NCI-H524 treated with DMSO at 0.1 percent for 48 hours (cell line): ENCODE measurements around the gene PSKH1.
"Not testable (repeated sequence)": the region's sequence is repeated elsewhere in the genome, so short reads cannot be mapped to it uniquely, and the experiment has no call there.

Experiments
- DNase-seq: peaks from one replicate; lab custom pipeline; 2025; lab: John Stamatoyannopoulos, UW

The PSKH1 gene

GRCh38 chr16:67926181-67926750 is 33.2 kb downstream of the PSKH1 start:
- DNase-seq: no peak

GRCh38 chr16:67927131-67927941 is 34.3 kb downstream of the PSKH1 start:
- DNase-seq: no peak

GRCh38 chr16:67928147-67928546 is 35.1 kb downstream of the PSKH1 start:
- DNase-seq: no peak

GRCh38 chr16:67928561-67929364 is 35.7 kb downstream of the PSKH1 start:
- no peak for DNase-seq

GRCh38 chr16:67930191-67930590 is 37.1 kb downstream of the PSKH1 start:
- no peak for DNase-seq

GRCh38 chr16:67930678-67931211 is 37.7 kb downstream of the PSKH1 start:
- DNase-seq: no peak

DNA sequence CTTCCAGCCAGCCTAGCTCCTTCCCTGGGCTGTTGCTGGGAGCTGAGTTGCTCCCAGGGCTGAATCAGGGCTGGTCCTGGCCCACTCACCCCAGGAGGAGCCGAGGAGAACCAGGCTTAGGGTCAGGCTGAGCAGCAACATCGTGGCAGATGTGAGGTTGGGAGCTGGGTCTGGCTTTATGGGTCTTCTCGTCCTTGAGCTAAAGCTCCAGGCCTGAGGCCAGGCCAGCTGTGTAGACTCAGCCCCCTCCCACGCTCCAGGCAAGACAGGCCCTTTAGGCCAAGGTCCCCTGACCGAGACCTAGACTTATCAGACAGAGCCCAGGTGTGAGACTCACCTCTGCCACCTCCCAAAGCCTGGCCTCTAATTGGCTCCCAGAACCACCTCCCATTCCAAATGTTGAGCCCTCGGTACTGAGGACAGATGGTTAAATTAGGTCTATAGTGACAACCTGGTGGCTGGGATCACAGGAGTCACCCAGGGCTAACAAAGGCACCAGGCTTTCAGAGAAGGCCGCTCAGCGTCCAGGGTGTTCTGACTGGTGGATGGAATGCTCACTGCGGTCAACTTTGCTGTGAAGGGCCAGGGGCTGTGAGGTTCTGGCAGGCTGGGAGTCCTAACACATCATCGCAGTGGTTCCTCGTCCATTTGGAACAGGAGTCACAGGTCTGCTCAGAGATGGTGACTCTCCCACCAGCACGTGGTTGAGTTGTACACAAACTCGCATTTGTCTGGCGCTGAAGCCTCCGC is 38.8 kb downstream of the PSKH1 start, which contains the start of gene CTRL:
TSS of gene CTRL (minus strand) at position 151 of the 750 bp plus-strand sequence. CDS start at position 141, 10 bp downstream.
- DNase-seq: no peak

- DNase-seq: no peak
These were observed 39.4 kb downstream of the PSKH1 start for GRCh38 chr16:67932462-67932840.

DNA sequence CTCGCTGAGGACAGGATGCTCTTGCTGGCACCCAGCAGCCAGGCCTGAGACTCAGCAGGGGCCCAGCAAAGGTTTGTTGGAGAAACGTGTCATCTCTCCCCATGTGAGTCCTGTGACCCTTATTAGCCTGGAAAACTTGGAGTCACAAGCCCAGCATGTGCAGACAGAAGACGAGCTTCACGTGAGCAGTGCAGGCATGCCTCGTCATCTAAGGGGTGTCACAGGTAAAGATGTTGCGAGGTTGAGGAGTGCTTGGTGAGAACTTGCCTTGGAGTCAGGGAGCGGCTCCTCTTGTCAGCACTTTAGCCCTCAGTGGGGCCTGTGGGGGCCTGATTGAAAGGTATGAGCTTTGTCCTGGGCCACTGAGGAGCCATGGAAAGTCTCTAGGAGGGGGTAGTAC is 40.8 kb downstream of the PSKH1 start:
- DNase-seq: no peak

GRCh38 chr16:67934306-67935100 is 41.4 kb downstream of the PSKH1 start:
- DNase-seq: peak; percentile 64

- DNase-seq: no peak
These were observed 42.0 kb downstream of the PSKH1 start for GRCh38 chr16:67935101-67935401.

GRCh38 chr16:67935402-67936123 is 42.5 kb downstream of the PSKH1 start:
- peak; percentile 88 for DNase-seq

DNA sequence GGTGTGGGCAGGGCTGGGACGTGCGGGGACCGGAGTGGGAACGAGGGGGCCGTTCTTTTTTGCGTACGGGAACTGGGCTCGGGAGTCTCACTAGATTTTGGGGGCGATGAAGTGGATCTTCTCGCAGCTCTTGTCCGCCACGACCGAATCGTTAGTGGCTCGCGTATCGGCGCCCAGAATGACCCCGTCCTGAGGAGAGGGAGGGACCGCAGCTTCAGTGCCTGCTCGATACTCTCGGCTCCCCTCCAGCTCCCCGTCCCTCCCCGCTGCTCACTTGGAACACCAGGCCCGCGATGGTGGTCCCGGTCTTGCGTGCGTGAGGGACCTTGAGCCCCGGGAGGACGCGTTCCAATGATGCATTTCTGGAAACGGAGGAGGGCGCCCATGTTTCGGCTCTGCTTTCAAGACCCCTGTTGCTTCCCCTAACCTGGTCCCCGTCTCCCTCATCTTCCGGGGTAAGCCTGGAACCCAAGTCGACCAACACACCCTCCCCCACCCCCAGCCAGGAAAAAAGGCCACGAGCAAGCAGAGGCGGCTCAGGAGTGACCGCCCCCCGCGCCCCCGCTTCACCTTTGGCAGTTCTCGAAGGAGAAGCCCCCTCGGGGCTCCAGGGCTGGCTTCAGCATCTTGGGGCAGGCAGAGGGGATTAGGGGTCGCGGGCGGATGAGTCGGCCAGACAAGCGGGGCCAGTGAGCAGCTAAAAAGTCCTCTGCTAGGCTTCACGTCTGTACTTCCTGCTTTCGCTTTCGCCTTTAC is 43.2 kb downstream of the PSKH1 start, which contains the start of gene PSMB10:
TSS of gene PSMB10 (minus strand) at position 727 of the 756 bp plus-strand sequence. CDS start at position 626, 101 bp downstream.
- no peak for DNase-seq

- no peak for DNase-seq
These were observed 44.0 kb downstream of the PSKH1 start for GRCh38 chr16:67936880-67937605.

DNA sequence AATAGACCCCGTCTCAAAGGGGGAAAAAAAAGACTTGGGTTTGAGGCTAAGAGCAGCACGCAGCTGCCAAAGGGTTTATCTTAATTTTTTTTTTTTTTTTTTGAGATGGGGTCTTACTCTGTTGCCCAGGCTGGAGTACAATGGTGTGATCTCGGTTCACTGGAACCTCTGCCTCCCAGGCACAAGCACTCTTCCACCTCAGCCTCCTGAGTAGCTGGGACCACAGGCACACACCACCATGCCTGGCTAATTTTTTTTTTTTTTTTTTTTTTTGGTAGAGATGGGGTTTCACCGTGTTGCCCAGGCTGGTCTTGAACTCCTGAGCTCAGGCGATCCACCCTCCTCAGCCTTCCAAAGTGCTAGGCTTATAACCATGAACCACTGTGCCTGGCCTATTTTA is 44.7 kb downstream of the PSKH1 start:
- DNase-seq: not testable (repeated sequence)

GRCh38 chr16:67939507-67940445 is 46.7 kb downstream of the PSKH1 start:
- no peak for DNase-seq

DNA sequence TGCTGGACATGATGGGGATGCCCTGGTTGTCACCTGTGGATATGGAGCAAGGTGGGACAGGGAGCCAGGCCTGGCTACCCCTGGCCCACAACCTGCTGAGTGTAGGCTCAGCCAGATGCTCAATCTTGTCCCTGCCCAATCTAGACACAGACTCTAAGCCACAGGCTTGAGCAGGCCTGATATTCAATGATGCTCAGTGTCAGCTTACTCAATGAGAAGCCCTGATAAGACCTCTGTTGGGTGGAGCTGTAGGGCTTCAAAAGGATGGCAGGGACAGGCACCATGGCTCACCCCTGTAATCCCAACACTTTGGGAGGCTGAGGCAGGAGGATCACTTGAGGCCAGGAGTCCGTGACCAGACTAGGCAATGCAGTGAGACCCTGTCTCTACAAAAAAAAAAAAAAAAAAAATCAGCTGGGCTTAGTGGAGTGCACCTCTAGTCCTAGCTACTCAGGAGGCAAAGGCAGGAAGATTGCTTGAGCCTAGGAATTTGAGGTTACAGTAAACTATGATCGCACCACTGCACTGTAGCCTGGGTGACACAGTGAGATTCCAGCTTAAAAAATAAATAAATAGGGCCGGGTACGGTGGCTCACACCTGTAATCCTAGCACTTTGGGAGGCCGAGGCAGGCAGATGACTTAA is 47.5 kb downstream of the PSKH1 start:
- DNase-seq: no peak
